Activated CD4-positive, alpha-beta T cell treated with anti-CD3 and anti-CD28 coated beads, Interleukin-2, amount 10 ng/mL, durations not matched to agents 7 days and 5 days (primary cell): Measurements from ENCODE around the gene SMIM24. TPM values are rescaled to one million over a fixed set of nuclear protein-coding genes. Genes with fewer than 3 reads are reported as not detected.

ENCODE experiments used
- CTCF ChIA-PET: fragments of 350-600 bp; sonication (Branson Sonifier 250); formaldehyde crosslinking; loops from one replicate; lab custom pipeline; 2021; ENCODE audit warnings: antibody characterized with exemption; lab: Charles Lee
- POLR2A ChIA-PET: fragments of 350-600 bp; sonication (Branson Sonifier 250); formaldehyde crosslinking; loops from one replicate; lab custom pipeline; 2021; ENCODE audit warnings: antibody characterized with exemption; lab: Charles Lee
- DNase-seq: peaks from one replicate; pipeline ENCODE4 v3.0.0-alpha.2; 2020
- H3K27ac Mint-ChIP-seq: one replicate; pipeline ENCODE4 v1.8.0; 2021; ENCODE audit warnings: mild to moderate bottlenecking, moderate library complexity, mixed read lengths
- H3K27me3 Mint-ChIP-seq: one replicate; pipeline ENCODE4 v1.8.0; 2021; ENCODE audit warnings: mixed read lengths
- H3K36me3 Mint-ChIP-seq: one replicate; pipeline ENCODE4 v1.8.0; 2021; ENCODE audit warnings: low read depth, mixed read lengths
- H3K4me1 Mint-ChIP-seq: one replicate; pipeline ENCODE4 v1.8.0; 2021; ENCODE audit warnings: mixed read lengths
- H3K4me3 Mint-ChIP-seq: one replicate; pipeline ENCODE4 v1.8.0; 2021; ENCODE audit warnings: mild to moderate bottlenecking, moderate library complexity, mixed read lengths
- H3K9me3 Mint-ChIP-seq: one replicate; pipeline ENCODE4 v1.8.0; 2021; ENCODE audit warnings: mixed read lengths
- total RNA-seq, 2 experiments: library from RNA; stranded (reverse); gene quantifications; one replicate each; pipeline ENCODE4 v1.2.3, GENCODE V29; 2021

Gene SMIM24
- total RNA-seq, 2 experiments from 2014 or later, result 0.27 to 0.33 TPM

DNA sequence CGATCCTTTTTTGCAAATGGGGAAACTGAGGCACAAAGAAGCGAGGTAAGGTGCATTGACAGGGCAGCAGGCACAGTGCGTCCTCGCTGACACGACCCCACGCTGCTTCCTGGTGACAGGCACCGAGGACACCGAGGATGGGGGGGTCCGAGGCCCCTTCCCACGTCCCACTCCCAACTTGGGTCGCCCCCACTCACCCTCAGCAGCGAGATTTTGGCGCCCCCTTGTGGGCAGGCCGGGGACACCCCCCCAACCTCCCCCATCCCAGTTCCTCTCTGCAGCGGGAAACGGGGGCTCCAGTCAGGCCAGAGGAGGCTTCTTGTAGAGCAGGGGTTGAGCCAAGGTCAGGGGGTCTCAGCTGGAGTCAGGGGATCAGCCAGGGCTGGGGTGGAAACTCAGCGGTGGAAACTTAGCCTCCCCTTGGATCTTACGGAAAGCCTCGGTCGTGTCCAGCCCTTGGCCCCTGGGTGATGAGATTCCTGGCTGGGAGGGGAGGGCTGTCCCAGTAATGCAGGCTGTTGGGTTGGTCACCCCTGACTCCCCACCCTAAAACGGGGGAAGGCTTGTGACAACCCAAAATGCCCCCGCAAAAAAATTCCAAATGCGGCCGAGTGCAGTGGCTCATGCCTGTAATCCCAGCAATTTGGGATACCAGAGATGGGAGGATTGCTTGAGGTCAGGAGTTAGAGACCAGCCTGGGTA, 8.2 kb downstream of the SMIM24 start:
- Mint-ChIP-seq H3K27me3 (no peaks in the 10 kb centered on the region), H3K9me3 (peaks cover 2% of the 10 kb centered on the region), H3K4me1 (no peaks in the 10 kb centered on the region), H3K27ac (no peak overlapping the region), H3K36me3 (no peaks in the 10 kb centered on the region), H3K4me3 (no peak overlapping the region)
- POLR2A ChIA-PET, result interaction anchor here (0.6 kb wide), 1 partner anchor 218 kb away, joined by 3 read pairs; no protein-coding TSS in a partner anchor
- CTCF ChIA-PET, result interaction anchor here (0.5 to 1.6 kb wide), 9 partner anchors 11 to 167 kb away, joined by 3 to 8 read pairs (median 4); partner anchors contain the start of gene SMIM44
- peak; percentile 35 for DNase-seq

DNA sequence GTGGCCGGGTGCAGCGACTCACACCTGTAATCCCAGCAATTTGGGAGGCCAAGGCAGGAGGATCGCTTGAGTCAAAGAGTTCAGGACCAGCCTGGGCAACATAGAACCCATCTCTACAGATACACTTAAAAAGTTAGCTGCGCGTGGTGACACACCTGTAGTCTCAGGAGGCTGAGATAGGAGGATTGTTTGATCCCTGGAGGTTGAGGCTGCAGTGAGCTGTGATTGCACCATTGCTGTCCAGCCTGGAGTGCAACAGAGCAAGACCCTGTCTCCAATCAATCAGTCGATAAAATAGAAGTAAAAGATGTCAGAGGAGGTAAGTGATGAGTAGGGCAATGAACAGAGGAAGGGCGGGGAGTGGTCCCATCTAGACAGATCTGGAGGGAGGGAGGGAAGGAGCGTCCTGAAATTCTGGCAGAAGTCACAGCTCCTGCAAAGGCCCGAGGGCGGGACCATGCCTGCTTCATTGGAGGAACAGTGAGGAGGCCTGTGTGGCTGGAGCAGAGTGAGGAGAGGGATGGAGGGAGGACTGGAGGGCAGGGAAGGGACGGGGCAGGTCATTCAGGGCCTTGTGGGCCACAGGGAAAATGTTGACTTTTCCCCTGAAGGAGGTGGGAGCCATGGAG, 9.7 kb downstream of the SMIM24 start:
- DNase-seq, result no peak
- ChIA-PET POLR2A (no interaction called here), CTCF (interaction anchor here (0.6 to 1.7 kb wide), 7 partner anchors 9 to 377 kb away, joined by 3 to 4 read pairs (median 3); partner anchors contain the start of gene SMIM44)
- Mint-ChIP-seq H3K4me3 (no peak overlapping the region), H3K4me1 (no peaks in the 10 kb centered on the region), H3K36me3 (no peaks in the 10 kb centered on the region), H3K9me3 (peaks cover 2% of the 10 kb centered on the region), H3K27me3 (no peaks in the 10 kb centered on the region), H3K27ac (no peak overlapping the region)

DNA sequence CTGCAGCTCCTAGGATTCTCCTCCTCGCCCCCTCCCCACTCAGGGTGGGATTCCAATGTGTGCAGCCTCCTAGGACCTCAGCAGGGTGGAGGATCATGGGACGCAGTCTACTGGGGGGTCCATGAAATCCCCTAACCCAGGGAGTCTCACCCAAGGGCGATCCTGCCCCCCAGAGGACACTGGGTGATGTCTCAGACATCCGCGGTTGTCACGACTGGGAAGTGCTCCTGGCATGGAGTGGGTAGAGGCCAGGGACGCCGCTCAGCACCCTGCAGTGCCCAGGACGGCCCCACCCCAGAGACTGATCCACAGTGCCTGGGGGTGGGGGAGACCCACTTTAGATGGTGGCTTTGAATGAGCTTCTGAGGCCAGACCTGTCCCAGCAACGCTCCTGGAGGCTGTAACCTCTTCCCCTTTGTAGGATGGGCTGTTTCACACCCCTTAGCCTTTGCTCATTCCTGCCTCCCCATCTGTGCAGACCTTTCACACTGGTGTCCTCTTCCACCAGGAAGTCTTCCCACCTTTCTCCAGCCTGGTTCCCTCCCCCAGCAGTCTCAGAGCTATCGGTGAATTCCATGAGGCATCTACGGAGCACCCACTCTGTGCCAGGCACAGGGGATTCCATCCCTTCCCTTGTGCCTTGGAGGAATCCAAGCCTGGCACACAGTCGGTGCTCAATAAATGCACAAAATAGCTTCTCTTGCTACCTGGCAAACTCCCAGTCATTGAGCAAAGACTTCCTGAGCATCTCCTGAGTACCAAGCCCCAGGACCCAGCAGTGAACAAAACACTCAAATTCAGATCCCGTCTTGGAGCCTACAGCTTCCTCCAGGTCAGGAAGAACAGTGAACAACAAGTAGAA, 10.5 kb downstream of the SMIM24 start:
- Mint-ChIP-seq H3K27ac (no peak overlapping the region), H3K9me3 (peaks cover 2% of the 10 kb centered on the region), H3K4me1 (no peaks in the 10 kb centered on the region), H3K4me3 (no peak overlapping the region), H3K27me3 (no peaks in the 10 kb centered on the region), H3K36me3 (no peaks in the 10 kb centered on the region)
- DNase-seq, result no peak
- CTCF ChIA-PET, result interaction anchor here (1.1 to 1.7 kb wide), 3 partner anchors 10 to 41 kb away, joined by 3 to 4 read pairs (median 3); partner anchors contain the start of gene SMIM44
- POLR2A ChIA-PET, result interaction anchor here (0.7 kb wide), 1 partner anchor 104 kb away, joined by 9 read pairs; no protein-coding TSS in a partner anchor

DNA sequence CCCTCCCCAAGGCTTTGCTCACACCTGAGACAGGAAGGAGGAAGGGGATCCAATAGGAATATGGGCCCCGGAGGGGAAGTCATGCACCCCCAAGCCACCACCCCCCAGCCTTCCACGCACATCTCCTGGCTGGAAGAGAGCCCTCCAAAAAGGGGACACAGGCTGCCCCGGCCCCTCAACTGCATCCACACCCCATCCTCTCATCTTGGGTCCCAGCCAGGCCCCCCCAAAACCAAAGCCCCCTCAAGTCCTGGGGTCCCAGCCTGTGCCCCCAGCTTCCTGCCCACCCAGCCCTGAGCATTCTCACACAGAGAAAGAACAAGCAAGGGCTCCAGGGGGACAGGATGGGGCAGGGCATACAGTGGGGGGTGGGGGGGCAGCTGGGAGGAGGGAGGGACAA, 12.1 kb downstream of the SMIM24 start:
- ChIA-PET POLR2A (no interaction called here), CTCF (no interaction called here)
- Mint-ChIP-seq H3K36me3 (no peaks in the 10 kb centered on the region), H3K4me3 (no peak overlapping the region), H3K9me3 (peaks cover 2% of the 10 kb centered on the region), H3K27ac (no peak overlapping the region), H3K27me3 (no peaks in the 10 kb centered on the region), H3K4me1 (no peaks in the 10 kb centered on the region)
- no peak for DNase-seq

DNA sequence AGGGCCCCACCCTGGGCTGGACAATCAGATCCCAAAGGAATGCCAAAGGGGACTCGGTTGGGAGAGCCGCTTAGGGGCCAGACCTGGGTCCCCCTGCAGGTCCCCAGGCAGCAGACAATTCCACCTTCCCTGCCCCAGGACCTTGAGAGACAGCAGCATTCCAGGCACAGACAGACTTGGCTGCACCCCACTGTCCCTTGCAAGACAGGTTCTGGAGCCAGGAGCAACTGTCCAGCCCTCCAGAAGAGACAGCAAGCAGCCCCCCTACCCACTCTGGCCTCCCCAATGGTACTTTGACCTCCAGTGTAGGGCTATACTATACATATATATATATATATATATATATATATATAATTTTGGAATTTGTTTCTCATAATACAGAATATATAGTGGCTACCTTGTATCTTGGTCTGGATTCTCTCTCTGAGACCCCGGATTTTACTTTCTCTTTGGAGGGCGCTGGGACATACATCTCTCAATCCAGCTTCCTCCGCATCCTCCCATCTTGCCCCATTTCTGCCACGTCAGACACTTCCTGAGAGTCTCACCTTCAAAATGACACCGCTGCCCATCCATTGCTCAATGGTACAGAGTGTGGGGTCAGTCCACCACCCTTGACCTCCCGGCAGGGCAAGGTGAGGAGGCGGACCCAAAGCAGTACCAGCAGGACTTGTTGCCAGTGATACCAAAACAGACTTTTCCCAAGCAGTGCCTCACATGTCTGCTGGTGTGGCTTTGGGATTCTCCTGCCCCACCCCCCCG, 12.7 kb downstream of the SMIM24 start:
- Mint-ChIP-seq H3K4me1 (no peaks in the 10 kb centered on the region), H3K4me3 (no peak overlapping the region), H3K9me3 (peaks cover 2% of the 10 kb centered on the region), H3K36me3 (no peaks in the 10 kb centered on the region), H3K27ac (no peak overlapping the region), H3K27me3 (no peaks in the 10 kb centered on the region)
- ChIA-PET CTCF (no interaction called here), POLR2A (no interaction called here)
- DNase-seq, result no peak

DNA sequence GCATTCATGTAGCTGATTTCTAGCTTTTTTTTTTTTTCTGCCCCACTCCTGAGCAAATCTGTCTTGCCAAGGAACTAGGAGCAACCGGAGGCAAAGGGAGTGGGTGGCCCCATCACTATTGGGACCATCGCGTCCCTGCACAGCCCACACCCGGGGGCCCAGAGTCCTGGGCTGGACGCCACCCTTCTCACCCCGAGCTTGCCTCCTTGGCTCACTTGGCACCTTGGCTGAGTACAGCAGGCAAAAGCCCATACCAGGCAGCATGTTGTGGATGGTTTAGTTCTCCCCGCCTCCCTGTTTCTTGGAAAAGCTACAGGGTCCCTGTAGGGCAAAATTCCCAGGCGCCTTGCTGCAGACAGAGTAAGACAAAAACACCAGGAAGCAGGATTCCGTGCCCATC, 13.7 kb downstream of the SMIM24 start:
- Mint-ChIP-seq H3K4me3 (no peak overlapping the region), H3K36me3 (no peaks in the 10 kb centered on the region), H3K4me1 (no peaks in the 10 kb centered on the region), H3K27me3 (no peaks in the 10 kb centered on the region), H3K27ac (no peak overlapping the region), H3K9me3 (peaks cover 2% of the 10 kb centered on the region)
- ChIA-PET CTCF (no interaction called here), POLR2A (no interaction called here)
- no peak for DNase-seq

DNA sequence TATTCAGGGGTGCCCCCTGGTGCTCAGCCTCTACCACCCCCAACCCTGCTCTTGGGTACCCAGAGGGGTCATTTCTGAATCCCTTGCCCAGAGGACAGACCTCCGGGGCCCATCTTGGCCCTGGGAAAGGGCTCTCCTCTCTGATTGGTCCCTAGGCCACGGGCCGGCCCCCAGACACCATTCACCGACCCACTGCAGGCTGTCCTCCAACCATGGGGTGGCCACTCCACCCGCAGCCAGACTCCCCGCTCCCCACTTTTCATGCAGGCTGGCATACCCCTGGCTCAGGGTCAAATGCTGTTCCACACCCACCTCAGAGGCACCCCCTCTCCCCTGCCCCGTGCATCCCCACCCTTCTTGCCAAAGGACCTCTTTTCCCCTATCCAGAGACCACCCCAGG, 14.8 kb downstream of the SMIM24 start:
- Mint-ChIP-seq H3K4me1 (no peaks in the 10 kb centered on the region), H3K27me3 (no peaks in the 10 kb centered on the region), H3K36me3 (no peaks in the 10 kb centered on the region), H3K4me3 (no peak overlapping the region), H3K27ac (no peak overlapping the region), H3K9me3 (peaks cover 2% of the 10 kb centered on the region)
- ChIA-PET CTCF (no interaction called here), POLR2A (no interaction called here)
- no peak for DNase-seq

DNA sequence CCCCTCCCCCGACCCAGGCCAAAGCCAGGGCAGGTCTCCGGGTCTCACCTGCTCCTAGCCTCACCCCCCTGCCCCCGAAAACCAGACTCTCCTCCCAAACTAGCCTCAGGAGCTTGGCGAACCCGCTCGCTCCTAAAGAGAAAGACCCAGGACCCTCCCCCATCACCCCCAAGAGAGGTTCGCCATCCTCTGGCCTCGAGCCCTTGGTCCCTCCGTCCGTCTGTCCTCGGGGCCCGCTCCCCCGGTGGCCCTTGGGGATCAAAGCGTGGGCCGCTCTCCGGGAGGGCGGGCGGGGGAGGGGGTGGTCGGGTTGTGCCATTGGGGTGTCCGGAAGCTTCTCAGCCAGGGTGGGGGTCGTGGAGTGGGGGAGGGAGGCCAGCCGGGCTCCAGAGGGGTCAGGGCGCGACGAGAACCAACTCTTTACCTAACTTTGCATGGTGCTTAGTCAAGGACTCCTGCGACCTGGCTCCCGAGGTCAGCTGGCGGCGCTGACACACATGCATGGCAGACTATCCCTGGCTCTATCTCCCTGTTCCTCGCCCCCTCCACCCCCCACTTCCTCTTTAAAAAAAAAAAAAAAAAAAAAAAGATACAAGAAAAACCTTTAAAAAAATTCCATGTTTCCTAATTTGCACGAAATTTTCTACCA, 15.6 kb downstream of the SMIM24 start:
- Mint-ChIP-seq H3K27me3 (no peaks in the 10 kb centered on the region), H3K27ac (no peak overlapping the region), H3K4me1 (no peaks in the 10 kb centered on the region), H3K36me3 (no peaks in the 10 kb centered on the region), H3K9me3 (peaks cover 2% of the 10 kb centered on the region), H3K4me3 (no peak overlapping the region)
- ChIA-PET CTCF (interaction anchor here (0.7 kb wide), 3 partner anchors 20 to 126 kb away, joined by 3 read pairs; no protein-coding TSS in a partner anchor), POLR2A (no interaction called here)
- DNase-seq, result no peak

DNA sequence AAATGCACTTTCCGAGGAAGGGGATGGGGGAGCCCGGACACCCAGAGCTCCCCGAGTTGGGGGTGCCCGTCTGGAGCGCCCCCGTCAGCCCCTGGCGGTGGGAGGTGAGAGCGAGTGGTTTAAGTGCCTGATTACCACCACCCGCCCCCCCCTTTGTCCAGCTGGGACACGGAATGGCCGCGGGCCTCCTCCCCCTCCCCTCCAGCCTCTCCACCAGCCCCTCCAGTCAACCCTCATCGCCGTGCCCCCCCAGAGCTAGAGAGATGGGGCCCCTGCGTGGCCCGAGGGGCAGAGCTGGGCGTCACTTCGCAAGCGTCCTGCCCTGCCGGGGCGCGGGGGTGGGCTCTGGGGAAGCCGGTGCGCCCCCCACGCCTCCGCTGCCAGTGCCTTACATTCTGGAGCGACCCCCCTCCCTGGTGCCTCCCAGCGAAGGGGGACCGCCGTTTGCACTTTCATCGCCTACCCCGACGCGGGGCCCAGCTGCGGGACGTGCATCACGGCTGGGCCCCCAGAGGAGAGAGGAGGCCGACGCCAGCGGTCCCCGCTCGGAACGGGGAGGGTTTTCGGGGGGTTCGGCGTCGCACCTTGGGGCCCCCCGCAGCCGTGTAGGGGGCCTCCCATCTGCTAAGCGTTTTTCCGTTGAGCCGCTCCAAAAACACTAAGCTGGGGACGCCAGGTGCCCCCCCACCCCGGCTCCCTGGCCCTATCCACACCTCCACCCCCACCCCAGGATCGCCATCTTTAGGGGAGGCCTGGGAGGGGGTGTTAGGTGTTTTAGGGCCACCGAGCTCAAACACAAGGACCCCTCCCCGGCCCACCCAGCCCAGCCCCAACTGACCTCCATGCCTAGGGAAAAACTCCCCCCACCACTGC, 16.4 kb downstream of the SMIM24 start:
- no peak overlapping the region for H3K27ac Mint-ChIP-seq
- peaks cover 4% of the 10 kb centered on the region for H3K4me1 Mint-ChIP-seq
- CTCF ChIA-PET, result interaction anchor here (0.5 to 0.7 kb wide), 2 partner anchors 123 to 126 kb away, joined by 3 read pairs; no protein-coding TSS in a partner anchor
- no peak for DNase-seq
- POLR2A ChIA-PET, result no interaction called here
- no peak overlapping the region for H3K4me3 Mint-ChIP-seq
- no peaks in the 10 kb centered on the region for H3K27me3 Mint-ChIP-seq
- H3K36me3 Mint-ChIP-seq, result no peaks in the 10 kb centered on the region
- H3K9me3 Mint-ChIP-seq, result peaks cover 2% of the 10 kb centered on the region

DNA sequence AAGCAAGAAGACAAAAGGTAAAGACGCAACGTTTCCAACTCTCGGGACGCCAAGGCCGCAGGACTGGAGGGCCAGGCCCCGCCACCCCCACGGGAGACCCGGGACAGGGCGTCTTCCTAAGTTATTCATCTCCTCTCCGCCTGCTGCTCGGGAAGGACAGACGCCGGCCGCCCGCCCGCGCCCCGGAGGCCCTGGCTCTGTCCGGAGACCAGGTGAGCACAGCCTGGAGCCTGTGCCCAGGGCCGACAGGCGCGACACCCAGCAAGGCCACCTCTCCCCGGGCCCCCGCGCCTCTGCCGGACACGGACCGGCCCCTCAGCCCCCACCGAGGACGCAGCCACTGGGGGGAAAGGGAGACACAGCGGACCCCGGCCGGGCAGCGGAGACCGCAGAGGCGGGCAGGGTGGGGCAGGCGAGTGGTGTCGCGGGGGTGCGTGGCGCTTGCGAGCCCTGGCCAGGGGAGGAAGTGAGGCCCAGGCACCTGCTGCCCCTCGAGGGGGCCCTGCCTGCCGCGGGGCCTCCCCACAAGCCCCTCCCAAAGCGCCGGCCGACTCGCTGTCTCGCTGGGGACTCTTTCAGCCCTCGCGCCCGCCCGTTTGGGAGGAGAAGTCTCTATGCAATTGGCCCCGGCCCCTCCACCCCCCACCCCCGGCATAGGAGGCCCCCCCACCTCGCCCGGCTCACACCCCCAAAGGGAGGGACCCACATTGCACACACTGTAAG, 17.2 kb downstream of the SMIM24 start:
- H3K27ac Mint-ChIP-seq, result no peak overlapping the region
- no peaks in the 10 kb centered on the region for H3K27me3 Mint-ChIP-seq
- ChIA-PET CTCF (no interaction called here), POLR2A (no interaction called here)
- H3K36me3 Mint-ChIP-seq, result no peaks in the 10 kb centered on the region
- peaks cover 2% of the 10 kb centered on the region for H3K9me3 Mint-ChIP-seq
- H3K4me3 Mint-ChIP-seq, result no peak overlapping the region
- H3K4me1 Mint-ChIP-seq, result peaks cover 4% of the 10 kb centered on the region
- DNase-seq, result no peak
